ENCODE measurements around the gene ZNRF1. TPM values are rescaled to one million over a fixed set of nuclear protein-coding genes. Genes with fewer than 3 reads are reported as not detected.
A peak's percentile ranks its signal among the peaks of the same experiment; 100 is the strongest.

ZNRF1 gene
- total and polyA plus RNA-seq, 2 of the 13 experiments (the other 11 are each of a cell fraction or from before 2014, with no cell fraction given), result 43.9 to 58.7 TPM

- TF ChIP-seq ATF6 (CRISPR knock-in tag; conservative IDR thresholded peaks at IDR 0.05) (no peak), ERF (CRISPR knock-in tag; IDR thresholded peaks at IDR 0.05) (no peak; the same call in 1 of the 2 replicates), EED (CRISPR knock-in tag; IDR thresholded peaks at IDR 0.05) (no peak), ZNF746 (CRISPR knock-in tag; IDR thresholded peaks at IDR 0.05) (peak; percentile 23; the same call in 1 of the 2 replicates), MBNL3 (CRISPR knock-in tag; conservative IDR thresholded peaks at IDR 0.05) (no peak), KDM4B (CRISPR knock-in tag; IDR thresholded peaks at IDR 0.05) (no peak), ZNF766 (CRISPR knock-in tag; IDR thresholded peaks at IDR 0.05; ENCODE audit: borderline replicate concordance) (no peak), GFI1 (CRISPR knock-in tag; IDR thresholded peaks at IDR 0.05; ENCODE audit: borderline replicate concordance) (peak; percentile 4; the same call in 1 of the 2 replicates), SP2 (CRISPR knock-in tag; IDR thresholded peaks at IDR 0.05) (no peak), ZNF772 (CRISPR knock-in tag; IDR thresholded peaks at IDR 0.05) (no peak; the same call in 1 of the 2 replicates), THAP9 (CRISPR knock-in tag; IDR thresholded peaks at IDR 0.05; ENCODE audit: borderline replicate concordance) (0 out of 2 replicates have a peak, but pooled peaks have one; percentile 24), ZNF30 (CRISPR knock-in tag; IDR thresholded peaks at IDR 0.05) (no peak), SRSF1 (optimal IDR thresholded peaks at IDR 0.05; ENCODE audit: low read depth, low read length) (no peak), MXI1 (IDR thresholded peaks at IDR 0.05; ENCODE audit: borderline replicate concordance, low read depth, low read length) (no peak; the same call in 1 of the 3 replicates), ZNF180 (CRISPR knock-in tag; IDR thresholded peaks at IDR 0.05; ENCODE audit: borderline replicate concordance, low read depth) (no peak), KLF11 (CRISPR knock-in tag; IDR thresholded peaks at IDR 0.05) (no peak), SNAPC2 (CRISPR knock-in tag; IDR thresholded peaks at IDR 0.05) (no peak), ZSCAN5A (CRISPR knock-in tag; IDR thresholded peaks at IDR 0.05; ENCODE audit: borderline replicate concordance) (no peak), HIC2 (CRISPR knock-in tag; IDR thresholded peaks at IDR 0.05; ENCODE audit: low read depth) (no peak), ZSCAN22 (CRISPR knock-in tag; IDR thresholded peaks at IDR 0.05) (no peak), CAMTA2 (CRISPR knock-in tag; IDR thresholded peaks at IDR 0.05; ENCODE audit: borderline replicate concordance) (no peak), SIN3A (IDR thresholded peaks at IDR 0.05; ENCODE audit: borderline replicate concordance, low read depth, low read length) (no peak; the same call in none of the 2 replicates)
These were observed at the start of gene ZNRF1 (continued) for GRCh38 chr16:74998481-74999218.

All from HepG2 (cell line).